Renal cortical epithelial cell (primary cell): ENCODE results near the gene RETREG2. TPM values are rescaled to one million over a fixed set of nuclear protein-coding genes. Genes with fewer than 3 reads are reported as not detected.
"Not testable (repeated sequence)": the region's sequence is repeated elsewhere in the genome, so short reads cannot be mapped to it uniquely, and the experiment has no call there.

Source experiments
- DNase-seq: peaks from one replicate; pipeline ENCODE4 v3.0.0-alpha.2; 2011; ENCODE audit warnings: low read depth
- total RNA-seq: library from RNA; depleted of rRNA; stranded (reverse); fragments of >200 nt; gene quantifications from 2 replicates; pipeline ENCODE4 v1.2.3, GENCODE V29; 2014

Gene RETREG2
- total RNA-seq, 1 donor from 2014 or later, result 73.5 TPM

- no peak for DNase-seq
Measured at GRCh38 chr2:219186754-219187456, 8.8 kb downstream of the RETREG2 start.

- DNase-seq, result no peak
Measured at GRCh38 chr2:219197388-219197787, 19.3 kb downstream of the RETREG2 start.

GRCh38 chr2:219198974-219199373, 20.9 kb downstream of the RETREG2 start:
- DNase-seq, result no peak

DNA sequence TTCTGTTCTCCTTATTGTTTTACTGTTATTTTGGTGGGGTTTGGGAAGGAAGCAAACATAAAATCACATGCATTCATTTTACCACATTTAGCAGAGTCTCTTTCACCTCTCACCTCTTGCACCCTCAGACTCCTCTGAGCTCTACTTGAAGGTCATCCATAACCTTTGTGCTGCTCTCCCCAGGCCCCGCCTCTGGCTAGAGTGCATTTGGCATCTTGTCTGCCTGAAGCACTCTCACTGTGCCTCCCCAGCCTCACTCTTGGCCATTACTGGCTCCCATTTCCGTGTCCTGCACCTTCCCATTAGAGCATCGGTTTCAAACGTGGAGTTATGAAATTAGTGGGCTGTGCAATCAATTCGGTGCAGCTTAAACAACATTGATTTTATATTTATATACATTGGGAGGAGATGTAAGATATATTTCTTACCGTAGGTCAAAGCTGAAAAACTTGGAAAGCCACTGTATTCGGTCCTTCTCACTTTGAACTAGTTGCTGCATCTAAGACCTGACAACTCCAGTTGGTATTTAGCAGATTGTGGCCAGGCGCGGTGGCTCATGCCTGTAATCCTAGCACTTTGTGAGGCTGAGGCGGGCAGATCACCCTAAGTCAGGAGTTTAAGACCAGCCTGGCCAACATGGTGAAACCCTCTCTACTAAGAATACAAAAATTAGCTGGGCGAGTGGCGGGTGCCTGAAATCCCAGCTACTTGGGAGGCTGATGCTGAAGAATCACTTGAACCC, 21.6 kb downstream of the RETREG2 start:
- DNase-seq, result no peak

DNA sequence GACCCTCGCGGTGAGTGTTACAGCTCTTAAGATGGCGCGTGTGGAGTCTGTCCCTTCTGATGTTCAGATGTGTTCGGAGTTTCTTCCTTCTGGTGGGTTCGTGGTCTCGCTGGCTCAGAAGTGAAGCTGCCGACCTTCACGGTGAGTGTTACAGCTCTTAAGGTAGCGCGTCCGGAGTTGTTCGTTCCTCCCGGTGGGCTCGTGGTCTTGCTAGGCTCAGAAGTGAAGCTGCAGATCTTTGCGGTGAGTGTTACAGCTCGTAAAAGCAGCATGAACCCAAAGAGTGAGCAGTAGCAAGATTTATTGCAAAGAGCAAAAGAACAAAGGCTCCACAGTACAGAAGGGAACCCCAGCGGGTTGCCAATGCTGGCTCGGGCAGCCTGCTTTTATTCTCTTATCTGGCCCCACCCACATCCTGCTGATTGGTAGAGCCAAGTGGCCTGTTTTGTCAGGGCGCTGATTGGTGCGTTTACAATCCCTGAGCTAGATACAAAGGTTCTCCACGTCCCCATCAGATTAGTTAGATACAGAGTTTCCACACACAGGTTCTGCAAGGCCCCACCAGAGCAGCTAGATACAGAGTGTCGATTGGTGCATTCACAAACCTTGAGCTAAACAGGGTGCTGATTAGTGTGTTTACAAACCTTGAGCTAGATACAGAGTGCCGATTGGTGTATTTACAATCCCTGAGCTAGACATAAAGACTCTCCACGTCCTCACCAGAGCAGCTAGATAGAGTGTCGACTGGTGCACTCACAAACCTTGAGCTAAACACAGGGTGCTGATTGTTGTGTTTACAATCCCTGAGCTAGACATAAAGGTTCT, 22.6 kb downstream of the RETREG2 start:
- not testable (repeated sequence) for DNase-seq

DNA sequence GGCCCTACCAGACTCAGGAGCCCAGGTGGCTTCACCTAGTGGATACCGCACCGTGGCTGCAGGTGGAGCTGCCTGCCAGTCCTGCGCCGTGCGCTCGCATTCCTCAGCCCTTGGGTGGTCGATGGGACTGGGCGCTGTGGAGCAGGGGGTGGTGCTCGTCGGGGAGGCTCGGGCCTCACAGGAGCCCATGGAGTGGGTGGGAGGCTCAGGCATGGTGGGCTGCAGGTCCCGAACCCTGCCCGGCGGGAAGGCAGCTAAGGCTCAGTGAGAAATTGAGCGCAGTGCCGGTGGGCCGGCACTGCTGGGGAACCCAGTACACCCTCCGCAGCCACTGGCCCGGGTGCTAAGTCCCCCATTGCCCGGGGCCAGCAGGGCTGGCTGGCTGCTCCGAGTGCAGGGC, 23.3 kb downstream of the RETREG2 start:
- not testable (repeated sequence) for DNase-seq

DNA sequence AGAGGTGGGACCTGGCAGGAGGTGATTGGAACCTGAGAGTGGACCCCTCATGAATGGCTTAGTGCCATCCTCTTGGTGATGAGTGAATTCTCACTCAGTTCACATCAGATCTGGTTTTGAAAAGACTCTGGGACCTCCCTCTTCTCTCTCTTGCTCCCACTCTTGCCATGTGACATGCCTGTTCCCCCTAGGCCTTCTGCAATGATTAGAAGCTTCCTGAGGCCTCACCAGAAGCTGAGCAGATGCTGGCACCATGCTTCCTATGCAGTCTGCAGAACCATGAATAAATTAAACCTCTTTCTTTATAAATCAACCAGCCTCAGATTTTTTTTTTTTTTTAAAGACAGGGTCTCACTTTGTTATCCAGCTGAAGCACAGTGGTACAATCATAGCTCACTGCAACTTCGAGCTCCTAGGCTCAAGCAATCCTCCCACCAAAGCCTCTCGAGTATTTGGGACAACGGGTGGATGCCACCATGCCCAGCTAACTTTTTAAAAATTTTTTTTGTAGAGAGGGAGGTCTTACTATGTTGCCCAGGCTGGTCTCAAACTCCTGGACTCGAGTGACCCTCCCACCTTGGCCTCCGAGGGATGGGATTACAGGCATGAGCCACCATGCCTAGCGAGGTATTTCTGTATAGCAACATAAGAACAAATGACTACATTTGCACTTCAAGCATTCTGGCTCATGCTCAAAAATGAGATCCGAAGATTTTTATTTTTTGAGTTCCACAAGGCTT, 26.5 kb downstream of the RETREG2 start:
- DNase-seq, result no peak

- no peak for DNase-seq
Measured at GRCh38 chr2:219205165-219205538, 27.1 kb downstream of the RETREG2 start.

DNA sequence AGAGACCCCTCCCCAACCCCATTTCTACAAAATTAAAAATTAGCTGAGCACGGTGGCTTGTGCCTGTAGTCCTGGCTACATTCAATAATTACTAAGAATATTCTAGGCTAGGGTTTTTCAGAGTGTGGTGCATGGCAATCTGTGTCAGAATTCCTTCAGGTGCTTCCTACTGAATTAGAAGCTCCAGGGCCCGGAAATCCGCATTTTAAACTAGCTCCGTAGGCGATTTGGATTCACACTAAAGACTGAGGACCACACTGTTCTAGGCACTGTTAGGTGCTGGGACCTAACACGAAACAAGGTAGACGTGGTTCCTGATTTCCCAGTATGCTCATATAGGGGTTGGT, 27.9 kb downstream of the RETREG2 start:
- DNase-seq, result no peak

DNA sequence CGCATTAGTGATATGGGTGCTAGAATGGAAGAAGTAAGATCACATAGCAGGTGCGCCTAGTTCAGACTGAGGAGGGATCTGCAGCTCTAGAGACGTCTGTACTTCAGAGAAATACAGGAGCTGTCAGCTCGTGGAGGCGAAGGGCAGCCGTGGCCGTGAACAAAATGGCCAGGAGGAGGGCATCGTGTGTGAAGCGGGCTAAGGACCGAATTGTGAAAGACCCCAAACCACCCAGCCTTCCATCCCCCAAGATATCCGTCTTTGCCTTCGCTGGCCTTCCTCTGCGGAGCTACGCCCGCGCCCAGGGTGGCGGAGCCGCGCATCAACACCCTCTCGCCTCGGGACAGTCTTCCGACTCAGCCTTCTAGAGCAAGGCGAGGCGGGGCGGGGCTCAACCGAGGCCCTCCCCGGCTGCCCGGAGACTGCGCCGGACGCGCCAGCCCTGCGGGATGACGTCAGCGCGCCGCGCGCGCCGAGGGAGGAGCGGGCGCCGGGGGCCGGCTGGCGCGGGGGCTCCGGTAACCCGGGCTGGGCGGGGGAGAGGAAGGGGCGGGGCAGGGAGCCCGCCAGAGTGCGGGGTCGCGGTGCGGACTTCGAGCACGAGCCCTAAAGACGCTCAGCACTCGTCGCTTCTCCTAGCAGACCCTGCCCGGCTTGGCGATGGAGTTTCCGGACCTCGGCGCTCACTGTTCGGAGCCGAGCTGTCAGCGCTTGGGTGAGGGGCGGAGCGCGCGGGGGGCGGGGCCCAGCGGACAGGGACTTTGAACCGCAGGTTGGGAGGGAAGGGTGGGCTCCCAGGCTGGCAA, 28.5 kb downstream of the RETREG2 start, which contains the start of gene ZFAND2B:
ZFAND2B (plus strand) TSS at position 455 of the 806 bp plus-strand sequence; CDS start at position 661, 206 bp downstream.
- DNase-seq, result peak; percentile 76

GRCh38 chr2:219207134-219207883, 29.2 kb downstream of the RETREG2 start:
- no peak for DNase-seq

DNA sequence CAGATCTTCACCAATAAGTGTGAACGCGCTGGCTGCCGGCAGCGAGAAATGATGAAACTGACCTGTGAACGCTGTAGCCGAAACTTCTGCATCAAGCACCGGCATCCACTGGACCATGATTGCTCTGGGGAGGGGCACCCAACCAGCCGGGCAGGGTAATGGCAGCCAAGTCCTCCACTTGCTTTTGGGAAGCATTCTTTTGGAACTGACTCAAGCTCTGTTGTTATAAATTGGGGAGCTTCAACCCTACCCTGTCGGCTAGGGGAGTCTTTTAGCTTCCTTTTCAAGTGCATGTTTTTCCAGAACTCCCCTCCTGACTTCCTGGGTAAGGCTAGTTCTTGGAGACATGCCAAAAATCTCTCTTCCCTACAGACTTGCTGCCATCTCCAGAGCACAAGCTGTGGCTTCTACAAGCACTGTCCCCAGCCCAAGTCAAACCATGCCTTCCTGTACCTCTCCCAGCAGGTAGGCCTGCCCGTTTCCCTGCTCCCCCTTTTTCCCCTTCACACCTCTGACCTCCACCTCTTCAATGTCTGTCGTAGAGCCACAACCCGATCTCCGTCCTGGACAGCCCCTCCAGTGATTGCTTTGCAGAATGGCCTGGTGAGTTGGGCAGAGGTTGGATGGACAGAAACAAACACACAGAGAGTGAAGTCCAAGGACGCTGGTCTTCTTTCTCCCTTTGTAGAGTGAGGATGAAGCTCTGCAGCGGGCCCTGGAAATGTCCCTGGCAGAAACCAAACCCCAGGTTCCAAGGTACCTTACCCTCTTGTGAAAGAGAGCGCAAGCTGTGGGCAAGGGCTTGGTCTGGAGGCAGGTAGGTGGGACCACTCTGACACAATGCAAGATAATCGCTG, 30.0 kb downstream of the RETREG2 start:
- peak; percentile 55 for DNase-seq

- no peak for DNase-seq
Measured at GRCh38 chr2:219209236-219210195, 31.4 kb downstream of the RETREG2 start.

DNA sequence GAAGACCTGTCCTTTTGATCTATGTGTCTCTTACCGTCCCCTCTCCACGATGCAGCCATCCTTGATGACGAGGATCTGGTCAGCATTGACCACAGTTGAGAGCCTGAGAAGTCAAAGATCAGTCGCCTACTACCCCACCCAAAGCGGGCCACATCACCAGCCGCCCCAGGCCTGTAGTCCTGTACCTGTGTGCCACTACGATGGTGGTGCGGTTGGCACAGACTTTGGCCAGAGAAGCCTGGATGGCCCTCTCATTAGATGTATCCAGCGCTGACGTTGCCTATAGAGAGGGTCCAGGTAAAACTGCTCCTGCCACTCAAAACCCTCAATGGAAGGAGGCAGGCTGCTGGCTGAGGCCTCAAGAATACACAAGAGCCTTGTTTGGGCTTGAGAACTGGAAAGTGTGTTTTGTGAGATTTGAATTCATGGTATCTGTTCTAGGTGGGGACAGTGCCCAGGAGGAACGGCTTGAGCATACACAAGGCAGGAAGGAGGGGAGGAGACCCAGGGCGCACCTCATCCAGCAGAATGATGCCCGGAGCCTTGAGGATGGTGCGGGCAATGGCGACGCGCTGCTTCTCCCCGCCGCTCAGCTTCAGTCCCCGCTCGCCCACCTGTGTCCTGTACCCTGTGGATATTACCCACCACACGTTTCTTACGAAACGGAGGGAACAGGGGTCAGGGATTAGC, 32.3 kb downstream of the RETREG2 start:
- DNase-seq, result no peak

- DNase-seq, result no peak
Measured at GRCh38 chr2:219210886-219211362, 32.8 kb downstream of the RETREG2 start.

- DNase-seq, result no peak
Measured at GRCh38 chr2:219213026-219213415, 34.9 kb downstream of the RETREG2 start.

DNA sequence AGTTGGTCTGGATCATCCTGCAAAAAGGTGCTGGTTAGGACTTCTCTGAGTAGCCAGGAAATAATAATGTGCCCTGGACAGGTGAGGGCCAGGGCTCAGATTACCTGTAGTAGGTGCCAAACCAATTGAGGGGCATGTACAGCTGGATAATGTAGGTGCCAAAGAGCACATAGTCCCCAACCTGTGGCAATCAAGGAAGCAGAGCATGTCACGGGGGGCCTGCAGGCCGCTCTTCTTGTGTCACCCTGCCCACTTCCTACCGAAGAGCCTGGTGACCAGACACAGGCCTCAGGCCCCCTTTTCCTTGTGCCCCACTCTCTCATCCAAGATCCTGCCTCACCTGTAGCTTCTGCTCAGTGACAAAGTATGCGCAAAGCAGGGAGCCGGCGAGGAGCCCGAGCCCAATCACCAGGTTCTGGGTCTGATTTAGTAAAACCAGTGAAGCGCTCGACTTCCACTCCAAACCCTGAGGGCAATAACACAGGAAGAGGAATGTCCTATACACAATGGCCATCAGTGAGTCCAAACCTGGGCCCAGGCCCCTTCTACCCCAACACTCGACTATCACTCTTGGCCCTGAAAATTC, 35.5 kb downstream of the RETREG2 start:
- DNase-seq, result no peak
